ENCODE results near the gene GRIK4.

DNA sequence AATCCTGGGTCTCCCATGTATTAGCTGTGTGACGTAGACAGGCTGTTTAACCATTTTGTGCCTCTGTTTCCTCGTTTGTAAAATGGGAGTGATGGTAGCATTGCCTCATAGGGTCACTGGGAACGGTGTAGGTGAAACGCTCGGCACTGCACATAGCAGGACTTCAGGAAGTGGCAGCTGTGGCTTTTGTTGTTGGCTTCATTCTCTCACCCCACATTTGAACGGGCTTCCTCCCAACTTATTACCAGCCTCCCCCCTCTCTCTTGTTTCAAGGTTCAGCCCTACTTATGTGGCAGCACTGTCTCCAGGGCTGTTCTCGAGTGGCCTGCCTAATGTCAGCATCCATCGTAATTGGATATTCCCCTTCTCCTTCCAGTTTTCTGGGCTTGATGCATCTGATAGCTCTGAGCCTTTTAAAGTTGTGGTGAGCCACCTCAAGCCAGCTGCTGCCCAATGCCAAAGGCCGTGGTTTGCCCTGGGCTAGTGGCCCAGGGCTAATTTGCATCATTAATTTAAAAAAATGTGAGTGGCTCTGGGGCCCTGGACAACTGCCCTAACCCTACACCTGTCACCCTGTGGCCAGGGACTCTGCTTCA, 294.5 kb downstream of the GRIK4 start:
- TF ChIP-seq ZNF274 (IDR thresholded peaks at IDR 0.05; ENCODE audit: low read depth, low read length) (no peak), SUZ12 (IDR thresholded peaks at IDR 0.05; ENCODE audit: extremely low read depth, insufficient read depth, insufficient read length) (no peak), YY1 (IDR thresholded peaks at IDR 0.05; ENCODE audit: insufficient read depth, insufficient read length) (no peak)

Measured in NT2/D1 (cell line).